HG02623 (cell line): ENCODE measurements around the gene LPCAT2.

Source experiments
- ATAC-seq: cut with Tn5 transposase; IDR thresholded peaks from one replicate; pipeline ENCODE4 v1.9.1; 2021; ENCODE audit warnings: moderate library complexity; ENCODE audit not compliant: unreplicated experiment

LPCAT2 gene

GRCh38 chr16:55480228-55480655 lies 28.6 kb upstream of the LPCAT2 start:
- no peak for ATAC-seq

- no peak for ATAC-seq
Measured at GRCh38 chr16:55481023-55481422, 27.8 kb upstream of the LPCAT2 start.

- no peak for ATAC-seq
Measured at GRCh38 chr16:55482056-55482455, 26.8 kb upstream of the LPCAT2 start.

- no peak for ATAC-seq
Measured at GRCh38 chr16:55487048-55487803, 21.6 kb upstream of the LPCAT2 start.

GRCh38 chr16:55488306-55488705 lies 20.6 kb upstream of the LPCAT2 start:
- no peak for ATAC-seq

- no peak for ATAC-seq
Measured at GRCh38 chr16:55489119-55489955, 19.5 kb upstream of the LPCAT2 start.

GRCh38 chr16:55489956-55490265 lies 19.0 kb upstream of the LPCAT2 start:
- no peak for ATAC-seq

GRCh38 chr16:55490301-55490700 lies 18.6 kb upstream of the LPCAT2 start:
- ATAC-seq = no peak

GRCh38 chr16:55491691-55492090 lies 17.2 kb upstream of the LPCAT2 start:
- no peak for ATAC-seq

GRCh38 chr16:55492756-55493380 lies 16.0 kb upstream of the LPCAT2 start:
- no peak for ATAC-seq

- no peak for ATAC-seq
Measured at GRCh38 chr16:55494994-55495421, 13.9 kb upstream of the LPCAT2 start.

- no peak for ATAC-seq
Measured at GRCh38 chr16:55495616-55496289, 13.1 kb upstream of the LPCAT2 start.

GRCh38 chr16:55496509-55497145 lies 12.2 kb upstream of the LPCAT2 start:
- no peak for ATAC-seq

- ATAC-seq = no peak
Measured at GRCh38 chr16:55497558-55497957, 11.3 kb upstream of the LPCAT2 start.

- no peak for ATAC-seq
Measured at GRCh38 chr16:55498101-55498500, 10.8 kb upstream of the LPCAT2 start.

GRCh38 chr16:55499281-55499680 lies 9.6 kb upstream of the LPCAT2 start:
- ATAC-seq = no peak

- no peak for ATAC-seq
Measured at GRCh38 chr16:55499951-55500529, 8.8 kb upstream of the LPCAT2 start.

- no peak for ATAC-seq
Measured at GRCh38 chr16:55500530-55501011, 8.3 kb upstream of the LPCAT2 start.

GRCh38 chr16:55501549-55502322 lies 7.1 kb upstream of the LPCAT2 start:
- ATAC-seq = no peak
